ENCODE measurements around the gene NUDT16L1. TPM values are rescaled to one million over a fixed set of nuclear protein-coding genes. Genes with fewer than 3 reads are reported as not detected.

The NUDT16L1 gene
- total and polyA plus RNA-seq, 2 of the 8 experiments (the other 6 are each of a cell fraction or from before 2014, with no cell fraction given): 34.8 to 77.3 TPM

GRCh38 chr16:4667203-4667963 lies 26.0 kb upstream of the NUDT16L1 start:
- Histone ChIP-seq H3K4me1 (replicated peaks in 1 of 4; ENCODE audit: control insufficient read depth in 3 of 4, insufficient read depth in 4 of 4, low read length in 3 of 4) (peaks cover 0 to 2% (median 0%) of the 10 kb centered on the region in 4 experiments; a peak in 3 of 7 replicates), H3K79me2 (ENCODE audit: control insufficient read depth in 1 of 2, insufficient read depth in 2 of 2, low read length in 2 of 2) (peaks cover 0 to 3% of the 10 kb centered on the region in 2 experiments; a peak in 1 of 4 replicates), H2AFZ (ENCODE audit: low read length) (no peak overlapping the region), H3K27ac (ENCODE audit: low read depth, low read length) (no peak overlapping the region), H4K20me1 (replicated peaks in 1 of 2; ENCODE audit: control insufficient read depth in 1 of 2, insufficient read depth in 2 of 2, low read length in 2 of 2) (peaks cover 0 to 14% of the 10 kb centered on the region in 2 experiments), H3K56ac (replicated peaks; ENCODE audit: insufficient read length, low read depth, low read length) (no peak overlapping the region), H3K18ac (ENCODE audit: extremely low read depth, low read length) (no peak overlapping the region), H2BK120ac (replicated peaks; ENCODE audit: low read depth, low read length) (no peak overlapping the region), H3K4me2 (ENCODE audit: insufficient read depth in 1 of 2, low read depth in 2 of 2, low read length in 2 of 2) (no peak overlapping the region), H4K8ac (ENCODE audit: extremely low read depth, insufficient read depth, low read length) (no peak overlapping the region), H2BK5ac (ENCODE audit: low read depth, low read length) (no peak overlapping the region; the same call in 1 of the 2 replicates), H3K36me3 (ENCODE audit: control insufficient read depth in 2 of 4, insufficient read depth in 4 of 4, low read length in 3 of 4) (peaks cover 2 to 26% (median 19%) of the 10 kb centered on the region in 4 experiments; a peak in 7 of 8 replicates), H2BK20ac (ENCODE audit: low read length) (no peak overlapping the region), H3K9ac (replicated peaks in 1 of 4; ENCODE audit: extremely low read depth in 1 of 4, low read depth in 3 of 4, low read length in 3 of 4) (no peak overlapping the region), H3K27me3 (replicated peaks in 1 of 4; ENCODE audit: control insufficient read depth in 3 of 4, extremely low read depth in 1 of 4, insufficient read depth in 3 of 4, low read length in 3 of 4) (no peaks in the 10 kb centered on the region), H3K23ac (ENCODE audit: insufficient read length) (no peak overlapping the region), H3K9me3 (ENCODE audit: insufficient read depth in 2 of 2, low read depth in 1 of 2, low read length in 1 of 2) (no peaks in the 10 kb centered on the region), H3K4me3 (ENCODE audit: extremely low read depth in 1 of 4, insufficient read depth in 2 of 4, low read depth in 3 of 4, low read length in 4 of 4) (no peak overlapping the region), H4K5ac (ENCODE audit: insufficient read length, low read depth, low read length) (no peak overlapping the region), H2BK15ac (ENCODE audit: low read length) (no peak overlapping the region), H3K14ac (ENCODE audit: insufficient read length) (no peak overlapping the region), H2BK12ac (ENCODE audit: low read depth, low read length) (no peak overlapping the region), H4K91ac (replicated peaks; ENCODE audit: insufficient read length, low read length) (no peak overlapping the region), H3K4ac (replicated peaks; ENCODE audit: insufficient read length, low read depth, low read length) (no peak overlapping the region), H2AK5ac (ENCODE audit: low read depth, low read length) (no peak overlapping the region), H3K79me1 (ENCODE audit: low read depth, low read length) (peaks cover 12% of the 10 kb centered on the region; the same call in 1 of the 2 replicates), H3K23me2 (ENCODE audit: low read depth, low read length) (peaks cover 6% of the 10 kb centered on the region)
- 93% methylated on average over 20 of the region's 20 CpGs; no CpG with 5 or more reads in 1 of the 2 experiments for WGBS, 2 experiments (ENCODE audit: extremely low coverage in 1 of 2, insufficient coverage in 1 of 2, insufficient read length in 1 of 2, insufficient replicate concordance in 2 of 2, low coverage in 1 of 2, low lambda C conversion rate in 2 of 2, missing lambda C conversion rate in 1 of 2)
- DNase-seq (ENCODE audit: low read depth in 1 of 2, low spot score in 2 of 2) (no peak), FAIRE-seq (no peak)
- TF ChIP-seq BACH1 (IDR thresholded peaks at IDR 0.05; ENCODE audit: low read length) (no peak), HDAC2 (IDR thresholded peaks at IDR 0.05; ENCODE audit: borderline replicate concordance in 1 of 2, low read depth in 2 of 2, low read length in 2 of 2) (no peak), HDAC6 (IDR thresholded peaks at IDR 0.05; ENCODE audit: low read depth, low read length) (no peak), CBX5 (IDR thresholded peaks at IDR 0.05; ENCODE audit: low read depth, low read length) (no peak), RBBP5 (IDR thresholded peaks at IDR 0.05; ENCODE audit: borderline replicate concordance, low read depth, low read length) (no peak), CHD2 (IDR thresholded peaks at IDR 0.05; ENCODE audit: low read length) (no peak), E2F6 (IDR thresholded peaks at IDR 0.05) (no peak), EGR1 (IDR thresholded peaks at IDR 0.05; ENCODE audit: borderline replicate concordance, low read depth, low read length) (no peak)
- ChIA-PET POLR2A (ENCODE audit: partially characterized antibody) (interaction anchor here (0.8 to 1.5 kb wide), 3 partner anchors 14 to 28 kb away, joined by 3 to 4 read pairs (median 3); no protein-coding TSS in a partner anchor), CTCF (ENCODE audit: partially characterized antibody) (interaction anchor here (0.9 to 2.2 kb wide), 7 partner anchors 13 to 43 kb away, joined by 3 to 7 read pairs (median 4); partner anchors contain the start of gene MGRN1)

Measured in H1 (cell line).